ENCODE measurements around the gene ATP8A2. TPM values are rescaled to one million over a fixed set of nuclear protein-coding genes. Genes with fewer than 3 reads are reported as not detected.
A peak's percentile ranks its signal among the peaks of the same experiment; 100 is the strongest.

ATP8A2 gene
- total RNA-seq, 4 donors from 2014 or later = not detected

- Histone ChIP-seq H3K4me3 (no peak overlapping the region), H3K36me3 (no peaks in the 10 kb centered on the region), H3K27ac (no peak overlapping the region), H3K4me1 (peaks cover 0 to 4% of the 10 kb centered on the region in 2 donors), H3K27me3 (no peaks in the 10 kb centered on the region), H3K9me3 (no peaks in the 10 kb centered on the region)
- no peak for ATAC-seq
- intact Hi-C loops (cut with DNase I; ENCODE audit: low total_unique reads) (no loop called here), in situ Hi-C loops (cut with MboI; ENCODE audit: low sequenced_read_pairs in 4 of 4) (no loop called here)
- DNase-seq = no peak
- TF ChIP-seq POLR2A (IDR thresholded peaks at IDR 0.05) = no peak
- no peak for TF ChIP-seq CTCF (IDR thresholded peaks at IDR 0.05 in 4 of 5, conservative IDR thresholded peaks at IDR 0.05 in 1 of 5)
These were observed 595.4 kb downstream of the ATP8A2 start for GRCh38 chr13:25967144-25967543.

GRCh38 chr13:25971047-25971446, 599.3 kb downstream of the ATP8A2 start:
- no peak for TF ChIP-seq CTCF (IDR thresholded peaks at IDR 0.05 in 4 of 5, conservative IDR thresholded peaks at IDR 0.05 in 1 of 5)
- TF ChIP-seq POLR2A (IDR thresholded peaks at IDR 0.05) = no peak
- no peak overlapping the region for H3K4me3 ChIP-seq
- ATAC-seq = no peak
- no peaks in the 10 kb centered on the region for H3K27me3 ChIP-seq
- no peaks in the 10 kb centered on the region for H3K9me3 ChIP-seq
- DNase-seq = no peak
- intact Hi-C loops (cut with DNase I; ENCODE audit: low total_unique reads) (loop anchor here (5.0 kb wide), 1 partner anchor 81 kb away; the partner anchor contains the start of gene SHISA2), in situ Hi-C loops (cut with MboI; ENCODE audit: low sequenced_read_pairs in 4 of 4) (no loop called here)
- H3K36me3 ChIP-seq = no peaks in the 10 kb centered on the region
- H3K4me1 ChIP-seq = peaks cover 9 to 12% of the 10 kb centered on the region in 2 donors
- no peak overlapping the region for H3K27ac ChIP-seq

DNA sequence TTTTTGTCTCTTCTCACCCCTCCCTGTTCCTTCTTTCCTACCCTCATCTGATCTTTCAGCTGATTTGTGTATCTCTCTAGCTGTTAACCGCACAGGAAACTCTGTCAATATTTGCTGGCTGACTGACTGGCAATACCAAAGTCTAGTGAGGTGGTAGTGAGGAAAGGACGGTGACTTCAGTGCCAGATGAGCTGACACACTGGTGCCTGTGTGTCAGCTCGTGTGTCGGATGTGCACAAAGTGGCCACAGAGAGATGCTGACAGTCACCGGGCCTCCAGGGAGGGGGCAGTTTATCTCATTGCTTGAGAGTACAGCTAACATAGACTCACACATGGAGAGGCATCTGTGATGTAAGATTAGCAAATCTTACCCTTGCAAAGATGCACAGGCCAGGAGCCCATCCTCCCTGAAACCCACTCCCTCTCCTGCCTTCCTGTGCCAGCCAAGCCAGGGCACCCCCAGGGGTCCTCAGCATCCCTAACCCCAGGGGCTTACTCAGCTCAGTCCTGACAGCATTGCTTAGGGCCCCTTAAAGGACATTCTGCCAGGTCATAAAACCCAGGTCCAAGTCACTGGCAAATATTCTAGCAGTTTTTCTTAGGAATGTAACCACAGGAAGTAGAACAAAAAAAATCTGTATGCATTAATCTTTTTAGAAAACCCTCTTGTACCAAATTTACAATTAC, 599.8 kb downstream of the ATP8A2 start:
- H3K9me3 ChIP-seq = no peaks in the 10 kb centered on the region
- in situ Hi-C loops (cut with MboI; ENCODE audit: low sequenced_read_pairs in 4 of 4) = no loop called here
- H3K4me1 ChIP-seq = peaks cover 9 to 12% of the 10 kb centered on the region in 2 donors
- H3K36me3 ChIP-seq = no peaks in the 10 kb centered on the region
- H3K4me3 ChIP-seq = no peak overlapping the region
- ATAC-seq = no peak
- DNase-seq = no peak
- H3K27ac ChIP-seq = no peak overlapping the region
- no peak for TF ChIP-seq POLR2A (IDR thresholded peaks at IDR 0.05)
- TF ChIP-seq CTCF (IDR thresholded peaks at IDR 0.05 in 4 of 5, conservative IDR thresholded peaks at IDR 0.05 in 1 of 5) = no peak
- no peaks in the 10 kb centered on the region for H3K27me3 ChIP-seq
- intact Hi-C loops (cut with DNase I; ENCODE audit: low total_unique reads) = loop anchor here (5.0 kb wide), 1 partner anchor 81 kb away; the partner anchor contains the start of gene SHISA2

DNA sequence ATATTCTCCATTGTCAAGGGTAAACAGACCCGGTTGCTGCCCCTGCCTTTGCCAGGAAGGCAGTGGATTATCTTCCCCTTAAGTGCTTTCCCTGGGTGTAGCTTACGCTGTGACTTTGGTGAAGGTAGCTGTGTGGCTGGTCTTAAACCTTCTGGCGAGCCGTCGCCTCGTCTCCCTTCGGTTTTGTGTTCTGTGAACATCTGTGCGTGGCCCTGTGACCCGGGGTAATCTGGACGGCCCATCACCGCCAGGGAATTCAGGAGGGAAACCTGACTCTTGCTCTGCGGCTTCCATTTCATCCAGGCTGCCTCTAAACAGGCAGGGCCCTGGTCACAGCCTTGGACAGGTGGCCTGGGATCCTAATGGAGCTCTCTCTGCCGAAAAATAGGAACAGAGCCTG, 601.3 kb downstream of the ATP8A2 start:
- ATAC-seq = peak; percentile 92 to 96
- Histone ChIP-seq H3K9me3 (no peaks in the 10 kb centered on the region), H3K4me3 (no peak overlapping the region), H3K36me3 (no peaks in the 10 kb centered on the region), H3K27me3 (no peaks in the 10 kb centered on the region), H3K27ac (peak overlapping the region in 3 of 4 donors; percentile 35 to 73 (median 36)), H3K4me1 (peaks cover 9 to 12% of the 10 kb centered on the region in 2 donors)
- intact Hi-C loops (cut with DNase I; ENCODE audit: low total_unique reads) = loop anchor here (5.0 kb wide), 1 partner anchor 79 kb away; the partner anchor contains the start of gene SHISA2
- TF ChIP-seq POLR2A (IDR thresholded peaks at IDR 0.05) (no peak), CTCF (IDR thresholded peaks at IDR 0.05 in 4 of 5, conservative IDR thresholded peaks at IDR 0.05 in 1 of 5) (no peak)
- peak; percentile 53 to 62 for DNase-seq
- in situ Hi-C loops (cut with MboI; ENCODE audit: low sequenced_read_pairs in 4 of 4) = no loop called here
